CD4-positive, alpha-beta T cell (primary cell): Measurements from ENCODE around the gene HMGCLL1. TPM values are rescaled to one million over a fixed set of nuclear protein-coding genes. Genes with fewer than 3 reads are reported as not detected.

Experiments used
- ATAC-seq: fragments of 200-7000 bp; cut with Tn5 transposase; one replicate; pipeline ENCODE4 v1.10.0; 2022; ENCODE audit warnings: mild to moderate bottlenecking; ENCODE audit not compliant: poor library complexity
- CTCF ChIA-PET: fragments of 350-600 bp; sonication (Branson Sonifier 250); formaldehyde crosslinking; loops from one replicate; lab custom pipeline; 2021; ENCODE audit warnings: antibody characterized with exemption, inconsistent platforms; lab: Charles Lee
- POLR2A ChIA-PET: fragments of 350-600 bp; sonication (Branson Sonifier 250); formaldehyde crosslinking; loops from one replicate; lab custom pipeline; 2021; ENCODE audit warnings: antibody characterized with exemption, inconsistent platforms; lab: Charles Lee
- DNase-seq, 14 experiments: peaks; one replicate each; pipeline ENCODE4 v3.0.0-alpha.2; 2013 to 2020; ENCODE audit warnings: mixed read lengths in 2 of 14
- H3K27ac ChIP-seq, 2 donors: one replicate each; pipeline versions ENCODE4 v1.5.1 to v1.7.0; 2013; ENCODE audit warnings: low read length in 2 of 2, low read depth in 1 of 2, mild to moderate bottlenecking in 1 of 2
- H3K27me3 ChIP-seq, 2 experiments: 1 replicate in 1 of 2; 2 replicates in 1 of 2; pipeline versions ENCODE4 v1.6.1 to v1.7.0; 2013; ENCODE audit warnings: low read length in 2 of 2, control low read depth in 1 of 2, mild to moderate bottlenecking in 1 of 2, moderate library complexity in 1 of 2; ENCODE audit not compliant: insufficient read depth in 2 of 2, control insufficient read depth in 1 of 2
- H3K36me3 ChIP-seq: one replicate; pipeline ENCODE4 v1.6.1; 2013; ENCODE audit warnings: low read length, control low read depth; ENCODE audit not compliant: insufficient read depth
- H3K4me1 ChIP-seq: one replicate; pipeline ENCODE4 v1.6.1; 2013; ENCODE audit warnings: low read length, control low read depth; ENCODE audit not compliant: insufficient read depth
- H3K4me3 ChIP-seq: one replicate; pipeline ENCODE4 v1.5.1; 2013; ENCODE audit warnings: mild to moderate bottlenecking, low read length, moderate library complexity
- H3K9me3 ChIP-seq, 2 experiments: 1 replicate in 1 of 2; 2 replicates in 1 of 2; pipeline versions ENCODE4 v1.6.1 to v1.7.0; 2013; ENCODE audit warnings: low read length in 2 of 2, mild to moderate bottlenecking in 2 of 2, control low read depth in 1 of 2, moderate library complexity in 1 of 2; ENCODE audit not compliant: control insufficient read depth in 1 of 2, insufficient read depth in 1 of 2
- H3K27ac Mint-ChIP-seq: one replicate; pipeline ENCODE4 v1.8.0; 2020; ENCODE audit warnings: mixed read lengths
- H3K27me3 Mint-ChIP-seq: one replicate; pipeline ENCODE4 v1.8.0; 2021; ENCODE audit warnings: mixed read lengths
- H3K36me3 Mint-ChIP-seq: one replicate; pipeline ENCODE4 v1.8.0; 2021; ENCODE audit warnings: low read depth, mixed read lengths
- H3K4me1 Mint-ChIP-seq: one replicate; pipeline ENCODE4 v1.8.0; 2021; ENCODE audit warnings: low read depth, mixed read lengths
- H3K4me3 Mint-ChIP-seq: one replicate; pipeline ENCODE4 v1.8.0; 2020; ENCODE audit warnings: mild to moderate bottlenecking, mixed read lengths
- H3K9me3 Mint-ChIP-seq: one replicate; pipeline ENCODE4 v1.8.0; 2020; ENCODE audit warnings: mixed read lengths
- CTCF ChIP-seq: fragments of 200-600 bp; IDR thresholded peaks from one replicate; pipeline ENCODE4 v1.8.0; 2022; ENCODE audit warnings: antibody characterized with exemption, mild to moderate bottlenecking
- intact Hi-C, 2 experiments: fragments of 100-400 bp; cut with DNase I in 1 of 2; cut with micrococcal nuclease in 1 of 2; formaldehyde crosslinking; loops; one replicate each; pipeline versions ENCODE4 v1.15.1 to v1.9.0; 2023 to 2025; cut with DNase I, micrococcal nuclease
- total RNA-seq, 174 experiments: library from RNA in 2 of 174; stranded (reverse) in 2 of 174; gene quantifications; one replicate each; pipeline ENCODE4 v1.2.3 and lab custom pipeline; 2021 to 2026

Gene HMGCLL1
- total RNA-seq, 2 experiments from 2014 or later = not detected

- DNase-seq (no peak), ATAC-seq (no peak)
- Histone ChIP-seq H3K4me1 (no peaks in the 10 kb centered on the region), H3K27me3 (no peaks in the 10 kb centered on the region), H3K36me3 (no peaks in the 10 kb centered on the region), H3K9me3 (no peaks in the 10 kb centered on the region), H3K27ac (no peak overlapping the region), H3K4me3 (no peak overlapping the region)
- Mint-ChIP-seq H3K9me3 (peaks cover 5% of the 10 kb centered on the region), H3K36me3 (no peaks in the 10 kb centered on the region), H3K4me1 (no peaks in the 10 kb centered on the region), H3K27me3 (no peaks in the 10 kb centered on the region), H3K27ac (no peak overlapping the region), H3K4me3 (no peak overlapping the region)
- POLR2A ChIA-PET = no interaction called here
- no peak for TF ChIP-seq CTCF
- intact Hi-C loops = no loop called here
- CTCF ChIA-PET = no interaction called here
Measured at GRCh38 chr6:55567558-55567957, 11.4 kb downstream of the HMGCLL1 start.

- CTCF ChIA-PET = no interaction called here
- H3K4me1 ChIP-seq = no peaks in the 10 kb centered on the region
- H3K9me3 ChIP-seq = no peaks in the 10 kb centered on the region
- no peak overlapping the region for H3K4me3 ChIP-seq
- DNase-seq (no peak), ATAC-seq (no peak)
- POLR2A ChIA-PET = no interaction called here
- Mint-ChIP-seq H3K27me3 (no peaks in the 10 kb centered on the region), H3K9me3 (peaks cover 5% of the 10 kb centered on the region), H3K4me3 (no peak overlapping the region), H3K4me1 (no peaks in the 10 kb centered on the region), H3K36me3 (no peaks in the 10 kb centered on the region), H3K27ac (no peak overlapping the region)
- H3K36me3 ChIP-seq = no peaks in the 10 kb centered on the region
- no peaks in the 10 kb centered on the region for H3K27me3 ChIP-seq
- H3K27ac ChIP-seq = no peak overlapping the region
- TF ChIP-seq CTCF = no peak
- intact Hi-C loops = no loop called here
Measured at GRCh38 chr6:55566036-55566710, 12.8 kb downstream of the HMGCLL1 start.

GRCh38 chr6:55562318-55562717, 16.7 kb downstream of the HMGCLL1 start:
- TF ChIP-seq CTCF = no peak
- H3K27me3 Mint-ChIP-seq = no peaks in the 10 kb centered on the region
- H3K27me3 ChIP-seq = no peaks in the 10 kb centered on the region
- ChIA-PET POLR2A (no interaction called here), CTCF (no interaction called here)
- DNase-seq = no peak
- no peaks in the 10 kb centered on the region for H3K36me3 Mint-ChIP-seq
- no peak overlapping the region for H3K4me3 ChIP-seq
- H3K4me1 Mint-ChIP-seq = no peaks in the 10 kb centered on the region
- no peaks in the 10 kb centered on the region for H3K36me3 ChIP-seq
- no peaks in the 10 kb centered on the region for H3K4me1 ChIP-seq
- no peak overlapping the region for H3K27ac Mint-ChIP-seq
- H3K9me3 ChIP-seq = peaks cover 0 to under 1% of the 10 kb centered on the region in 2 experiments
- intact Hi-C loops = no loop called here
- H3K4me3 Mint-ChIP-seq = no peak overlapping the region
- no peak for ATAC-seq
- no peak overlapping the region for H3K27ac ChIP-seq
- peaks cover 3% of the 10 kb centered on the region for H3K9me3 Mint-ChIP-seq
